Measurements from ENCODE around the gene CREB3L4.

- TF ChIP-seq CTCF (IDR thresholded peaks at IDR 0.05; ENCODE audit: low read depth, low read length, poor library complexity, severe bottlenecking) = no peak
- no peak for TF ChIP-seq EZH2phosphoT487 (IDR thresholded peaks at IDR 0.05; ENCODE audit: borderline replicate concordance, low read length)
Observed at GRCh38 chr1:153991806-153992205, 24.1 kb downstream of the CREB3L4 start.
